ENCODE measurements around the gene EGFL6.
"Not testable (repeated sequence)": the region's sequence is repeated elsewhere in the genome, so short reads cannot be mapped to it uniquely, and the experiment has no call there.

The EGFL6 gene

GRCh38 chrX:13652850-13653693, 83.7 kb downstream of the EGFL6 start, which contains the start of gene TCEANC:
TSS of gene TCEANC (plus strand) at chrX:13653141. CDS start at chrX:13662509, 9,368 bp downstream.
- DNase-seq (ENCODE audit: low read depth in 2 of 2) = peak; percentile 68 to 72

GRCh38 chrX:13654116-13654515, 84.7 kb downstream of the EGFL6 start:
- DNase-seq (ENCODE audit: low read depth in 2 of 2) = no peak

DNA sequence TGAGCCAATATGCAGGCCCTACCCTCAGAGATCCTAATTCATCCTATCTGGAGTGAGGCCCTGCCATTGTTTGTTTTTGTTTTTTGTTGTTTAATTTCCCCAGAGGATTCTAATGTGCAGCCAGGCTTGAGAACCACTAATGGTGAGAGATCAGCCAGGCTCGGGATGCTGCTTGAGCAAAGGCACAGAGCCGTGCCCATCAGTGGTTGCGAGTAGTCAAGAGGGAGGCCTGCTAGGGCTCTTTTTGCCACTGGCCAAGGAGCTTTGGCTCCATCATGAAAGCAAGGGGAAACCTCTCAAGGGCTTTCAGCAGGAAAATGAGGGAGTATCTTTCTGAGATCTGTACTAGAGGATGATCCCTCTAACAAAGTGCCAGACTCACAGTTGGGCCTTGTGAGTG, 86.3 kb downstream of the EGFL6 start:
- no peak for DNase-seq (ENCODE audit: low read depth in 2 of 2)

GRCh38 chrX:13658602-13659001, 89.2 kb downstream of the EGFL6 start:
- DNase-seq (ENCODE audit: low read depth in 2 of 2) = no peak

DNA sequence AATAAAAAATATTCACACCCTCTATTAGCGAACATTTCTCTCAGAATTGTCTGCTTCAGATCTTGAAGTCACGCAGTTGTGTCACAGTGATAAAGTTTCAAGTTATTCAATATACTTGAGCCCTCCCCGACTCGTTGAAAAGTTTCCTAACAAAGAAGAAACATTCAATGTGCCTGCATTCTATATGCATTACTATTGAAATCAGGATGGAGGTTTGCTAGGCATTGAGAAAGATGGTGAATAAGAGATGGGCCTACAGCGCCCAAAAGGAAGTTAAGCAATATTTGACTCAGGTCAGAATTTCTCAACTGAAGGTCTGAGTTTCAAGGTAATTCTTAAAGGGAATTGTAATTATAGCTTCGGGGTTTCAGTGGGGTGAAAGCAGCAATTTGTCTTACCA, 89.7 kb downstream of the EGFL6 start:
- DNase-seq (ENCODE audit: low read depth in 2 of 2) = no peak

DNA sequence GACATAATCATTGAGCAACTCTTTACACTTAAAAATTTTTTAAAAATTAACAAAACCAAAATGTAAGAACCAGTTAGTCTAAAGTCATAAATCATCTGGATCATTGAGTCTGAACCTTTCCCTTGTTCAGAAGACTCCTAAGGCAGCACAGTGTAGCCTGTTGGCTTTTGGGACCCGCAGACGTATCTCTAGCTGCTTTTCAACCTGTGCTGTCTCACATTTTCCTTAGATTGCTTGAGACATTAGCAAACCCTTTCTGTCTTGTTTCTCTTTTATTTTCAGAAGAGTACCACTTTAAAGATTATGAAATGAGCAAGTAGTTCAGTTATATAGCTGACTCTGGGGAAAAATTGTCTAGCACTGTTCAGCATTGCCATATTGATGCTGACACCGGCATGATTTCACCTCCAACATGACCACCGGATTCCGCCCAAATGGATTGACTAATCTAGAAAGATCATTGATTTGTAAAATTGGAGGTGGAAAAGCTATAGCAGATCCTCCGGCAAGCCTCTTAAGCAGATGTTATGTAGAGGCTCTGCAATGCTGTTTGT, 92.4 kb downstream of the EGFL6 start:
- DNase-seq (ENCODE audit: low read depth in 2 of 2) = no peak

- no peak for DNase-seq (ENCODE audit: low read depth in 2 of 2)
Observed at GRCh38 chrX:13662355-13662791, 93.0 kb downstream of the EGFL6 start.

DNA sequence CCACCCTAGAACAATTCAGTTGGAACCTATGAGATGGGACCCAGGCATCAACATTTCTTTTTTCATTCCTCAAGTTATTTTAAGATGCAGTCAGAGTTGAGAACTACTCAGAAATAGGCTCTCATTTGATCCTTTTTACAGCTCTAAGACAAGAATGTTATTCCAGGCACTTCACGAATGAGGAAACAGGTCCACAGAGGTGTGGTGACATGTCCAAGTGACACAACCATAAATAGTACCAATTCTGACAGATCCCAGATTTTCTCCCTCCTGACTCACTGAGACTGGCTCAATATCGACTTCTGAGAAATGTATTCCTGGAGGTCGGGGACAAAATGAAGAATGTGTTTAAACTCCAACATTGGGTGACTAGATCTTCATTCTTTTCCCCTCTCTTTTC, 94.6 kb downstream of the EGFL6 start:
- no peak for DNase-seq (ENCODE audit: low read depth in 2 of 2)

- no peak for DNase-seq (ENCODE audit: low read depth in 2 of 2)
Observed at GRCh38 chrX:13666836-13667235, 97.4 kb downstream of the EGFL6 start.

DNA sequence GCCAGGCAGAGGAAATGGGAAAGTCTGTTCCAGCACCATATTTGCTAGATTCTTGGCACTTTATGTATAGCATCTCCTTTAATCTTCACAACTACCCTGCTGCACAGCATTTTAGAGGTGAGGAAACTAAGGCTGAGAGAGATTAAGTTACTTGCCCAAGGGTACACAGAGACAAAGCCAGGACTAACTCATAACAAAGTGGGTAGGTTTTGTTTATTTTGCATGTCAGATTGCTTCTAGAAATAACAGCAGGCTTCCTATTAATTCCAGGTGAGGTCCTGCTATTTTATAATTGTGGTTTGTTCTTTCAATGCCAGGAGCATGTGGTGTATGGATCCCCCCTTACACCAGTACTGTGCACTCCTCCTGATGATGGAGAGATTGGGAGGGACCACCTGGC, 98.5 kb downstream of the EGFL6 start:
- no peak for DNase-seq (ENCODE audit: low read depth in 2 of 2)

- no peak for DNase-seq (ENCODE audit: low read depth in 2 of 2)
Observed at GRCh38 chrX:13669246-13669737, 99.9 kb downstream of the EGFL6 start.

DNA sequence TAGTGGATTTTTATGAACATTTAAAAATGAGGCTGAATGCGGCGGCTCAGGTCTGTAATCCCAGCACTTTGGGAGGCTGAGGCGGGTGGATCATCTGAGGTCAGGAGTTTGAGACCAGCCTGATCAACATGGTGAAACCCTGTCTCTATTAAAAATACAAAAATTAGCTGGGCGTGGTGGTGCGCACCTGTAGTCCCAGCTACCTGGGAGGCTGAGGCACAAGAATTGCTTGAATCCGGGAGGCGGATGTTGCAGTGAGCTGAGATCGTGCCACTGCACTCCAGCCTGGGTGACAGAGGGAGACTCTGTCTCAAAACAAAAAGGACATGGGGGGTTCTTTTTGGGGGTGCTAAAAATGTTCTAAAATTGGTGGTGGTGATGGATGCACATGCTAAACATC, 100.4 kb downstream of the EGFL6 start:
- not testable (repeated sequence) for DNase-seq (ENCODE audit: low read depth in 2 of 2)

DNA sequence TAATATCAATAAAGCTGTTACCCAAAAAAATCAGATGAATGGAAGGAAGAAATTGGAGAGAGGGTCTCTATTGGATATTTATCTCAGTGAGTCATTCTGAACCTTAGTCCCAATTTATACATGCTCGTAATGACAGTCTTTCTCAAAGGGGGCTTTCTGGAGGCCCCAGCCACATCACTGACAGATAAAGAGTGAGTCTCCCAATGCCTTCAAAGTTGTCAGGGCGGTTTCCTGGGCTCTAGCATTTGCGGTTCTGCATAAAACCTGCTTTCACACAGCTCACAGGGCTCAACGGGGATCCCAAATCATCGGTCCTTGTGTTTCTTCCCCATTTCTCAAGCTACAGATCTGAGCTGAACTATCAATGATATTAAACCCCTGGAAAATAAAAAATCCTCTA, 100.8 kb downstream of the EGFL6 start:
- no peak for DNase-seq (ENCODE audit: low read depth in 2 of 2)

DNA sequence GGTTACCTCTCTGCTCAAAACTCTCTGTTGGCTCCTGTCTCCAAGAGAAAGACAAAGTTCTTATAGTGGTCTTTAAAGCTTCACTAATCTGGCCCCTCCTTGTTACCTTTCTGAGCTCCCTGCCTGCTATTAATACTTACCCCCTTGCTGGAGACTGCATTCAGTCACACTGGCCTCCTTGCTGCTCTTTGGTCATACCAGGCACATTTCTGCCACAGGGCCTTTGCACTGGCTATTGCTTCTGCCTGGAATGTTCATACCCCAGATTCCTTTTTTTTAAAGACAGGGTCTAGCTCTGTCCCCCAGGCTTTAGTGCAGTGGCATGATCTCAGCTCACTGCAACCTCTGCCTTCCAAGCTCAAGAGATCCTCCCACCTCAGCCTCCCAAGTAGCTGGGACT, 103.6 kb downstream of the EGFL6 start:
- DNase-seq (ENCODE audit: low read depth in 2 of 2) = no peak

DNA sequence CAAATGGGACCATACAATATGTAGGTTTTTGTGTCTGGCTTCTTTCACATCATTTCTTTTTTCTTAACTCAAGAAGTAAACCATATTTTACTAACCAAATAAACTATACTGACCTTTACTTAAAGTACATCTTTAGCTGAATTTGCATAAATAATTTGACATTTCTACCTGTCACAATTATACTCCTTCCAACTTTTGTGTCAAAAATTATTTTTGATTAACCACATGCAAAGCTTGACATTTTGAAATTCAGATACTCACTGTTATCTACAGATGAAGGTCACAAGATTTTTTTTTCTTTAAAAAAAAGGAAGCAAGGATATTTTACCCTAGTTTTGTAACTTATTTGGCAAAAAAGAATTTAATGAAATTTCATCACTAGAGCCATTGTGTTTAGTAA, 107.5 kb downstream of the EGFL6 start:
- DNase-seq (ENCODE audit: low read depth in 2 of 2) = no peak

- DNase-seq (ENCODE audit: low read depth in 2 of 2) = not testable (repeated sequence)
Observed at GRCh38 chrX:13679700-13680099, 110.3 kb downstream of the EGFL6 start.

- no peak for DNase-seq (ENCODE audit: low read depth in 2 of 2)
Observed at GRCh38 chrX:13681595-13681994, 112.2 kb downstream of the EGFL6 start.
